ENCODE results near the gene LRRC74A.

DNA sequence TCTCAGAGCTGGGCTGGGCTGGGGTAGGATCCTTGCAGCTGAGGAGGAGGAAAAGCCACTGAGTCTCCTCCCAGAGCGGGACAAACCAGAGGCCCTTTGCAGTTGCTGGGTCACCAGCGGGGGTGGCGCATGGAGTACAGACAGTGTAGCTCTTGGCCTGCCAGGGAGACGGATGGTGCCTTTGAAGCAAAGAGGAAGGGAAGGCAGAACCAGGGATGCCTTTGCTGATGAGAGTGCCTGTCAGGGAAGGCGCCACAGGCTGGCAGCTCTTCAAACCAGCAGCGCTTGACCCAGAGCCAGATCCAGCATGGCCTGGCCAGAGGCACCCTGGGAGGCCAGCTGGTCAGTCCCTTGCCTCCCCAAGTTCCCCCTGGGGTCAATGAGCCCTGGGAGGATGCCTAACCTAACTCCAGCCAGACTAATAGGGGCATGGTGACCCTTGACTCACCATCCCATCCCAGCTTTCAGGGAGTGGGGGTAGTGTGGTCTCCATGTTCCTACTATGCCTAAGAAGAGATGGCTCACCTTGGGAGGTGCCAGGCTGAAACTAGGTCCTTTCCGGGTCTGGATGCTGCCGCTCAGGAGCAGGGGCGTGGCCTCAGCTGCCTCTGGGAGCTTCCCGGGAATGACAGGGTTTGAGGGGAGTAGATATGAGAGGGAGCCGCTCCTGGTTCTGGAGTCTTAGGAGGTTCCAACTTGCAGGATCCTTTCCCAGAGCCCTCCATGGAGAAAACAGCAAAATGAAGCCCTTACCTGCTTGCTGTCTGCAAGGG is 45.1 kb upstream of the LRRC74A start:
- TF ChIP-seq EZH2 (IDR thresholded peaks at IDR 0.05): no peak
- TF ChIP-seq POLR2AphosphoS5 (IDR thresholded peaks at IDR 0.05; ENCODE audit: borderline replicate concordance, low read depth, low read length): no peak

Measured in SK-N-MC (cell line).